H9 (cell line): ENCODE data around the gene ZNF618. TPM values are rescaled to one million over a fixed set of nuclear protein-coding genes. Genes with fewer than 3 reads are reported as not detected.

ENCODE experiments used
- DNase-seq: peaks from one replicate; pipeline ENCODE4 v3.0.0-alpha.2; 2017
- H2AFZ ChIP-seq: one replicate; pipeline ENCODE4 v1.6.1; 2013; ENCODE audit warnings: mild to moderate bottlenecking, low read length, control low read depth, moderate library complexity
- H2AK5ac ChIP-seq: 2 replicates; pipeline ENCODE4 v1.6.1; 2013; ENCODE audit warnings: low read length, control low read depth, mixed read lengths; ENCODE audit not compliant: insufficient read length
- H2BK120ac ChIP-seq: one replicate; pipeline ENCODE4 v1.6.1; 2013; ENCODE audit warnings: low read depth, mild to moderate bottlenecking, low read length, control low read depth, inconsistent platforms; ENCODE audit not compliant: poor library complexity, severe bottlenecking
- H2BK12ac ChIP-seq: 2 replicates; pipeline ENCODE4 v1.6.1; 2013; ENCODE audit warnings: low read length, control low read depth, mixed read lengths, low read depth; ENCODE audit not compliant: insufficient read length
- H2BK15ac ChIP-seq: 2 replicates; pipeline ENCODE4 v1.6.1; 2013; ENCODE audit warnings: low read depth, low read length, control low read depth
- H2BK20ac ChIP-seq: one replicate; pipeline ENCODE4 v1.6.1; 2013; ENCODE audit warnings: low read depth, mild to moderate bottlenecking, low read length, control low read depth, inconsistent platforms; ENCODE audit not compliant: poor library complexity, severe bottlenecking
- H2BK5ac ChIP-seq: 2 replicates; pipeline ENCODE4 v1.6.1; 2013; ENCODE audit warnings: low read length, control low read depth, mixed read lengths; ENCODE audit not compliant: insufficient read length
- H3K14ac ChIP-seq: 2 replicates; pipeline ENCODE4 v1.6.1; 2013; ENCODE audit warnings: low read length, control low read depth; ENCODE audit not compliant: insufficient read depth
- H3K18ac ChIP-seq: 2 replicates; pipeline ENCODE4 v1.6.1; 2013; ENCODE audit warnings: low read depth, mild to moderate bottlenecking, mixed read lengths, low read length, control low read depth; ENCODE audit not compliant: insufficient read length
- H3K23ac ChIP-seq: 2 replicates; pipeline ENCODE4 v1.6.1; 2013; ENCODE audit warnings: low read length, control low read depth, mixed read lengths, low read depth; ENCODE audit not compliant: insufficient read length
- H3K23me2 ChIP-seq: 2 replicates; pipeline ENCODE4 v1.6.1; 2013; ENCODE audit warnings: low read depth, mild to moderate bottlenecking, mixed read lengths, low read length, control low read depth; ENCODE audit not compliant: insufficient read length, poor library complexity, severe bottlenecking
- H3K27ac ChIP-seq: 2 replicates; pipeline ENCODE4 v1.5.1; 2013; ENCODE audit warnings: low read length, control low read depth, mixed read lengths, low read depth; ENCODE audit not compliant: insufficient read length
- H3K27me3 ChIP-seq: 2 replicates; pipeline ENCODE4 v1.6.1; 2013; ENCODE audit warnings: low read length, control low read depth, inconsistent platforms; ENCODE audit not compliant: insufficient read depth
- H3K4ac ChIP-seq: 2 replicates; pipeline ENCODE4 v1.6.1; 2013; ENCODE audit warnings: low read depth, mild to moderate bottlenecking, control low read depth, inconsistent platforms, low read length, moderate library complexity
- H3K4me1 ChIP-seq: 2 replicates; pipeline ENCODE4 v1.6.1; 2013; ENCODE audit warnings: low read length, control low read depth, inconsistent platforms; ENCODE audit not compliant: insufficient read depth
- H3K4me2 ChIP-seq: 2 replicates; pipeline ENCODE4 v1.6.1; 2013; ENCODE audit warnings: low read length, control low read depth, mixed read lengths; ENCODE audit not compliant: insufficient read length, insufficient read depth
- H3K56ac ChIP-seq: 2 replicates; pipeline ENCODE4 v1.6.1; 2013; ENCODE audit warnings: low read depth, mild to moderate bottlenecking, mixed read lengths, low read length, control low read depth; ENCODE audit not compliant: insufficient read length
- H3K79me1 ChIP-seq: 2 replicates; pipeline ENCODE4 v1.6.1; 2013; ENCODE audit warnings: low read depth, mild to moderate bottlenecking, moderate library complexity, low read length, control low read depth, inconsistent platforms; ENCODE audit not compliant: insufficient read depth, poor library complexity, severe bottlenecking
- H3K79me2 ChIP-seq: 2 replicates; pipeline ENCODE4 v1.6.1; 2013; ENCODE audit warnings: low read length, control low read depth, inconsistent platforms; ENCODE audit not compliant: insufficient read depth
- H3K9ac ChIP-seq: 2 replicates; pipeline ENCODE4 v1.6.1; 2013; ENCODE audit warnings: low read length, control low read depth, mixed read lengths; ENCODE audit not compliant: insufficient read length; ENCODE audit errors: extremely low read depth
- H3K9me3 ChIP-seq: one replicate; pipeline ENCODE4 v1.6.1; 2013; ENCODE audit warnings: low read depth, low read length, inconsistent platforms; ENCODE audit not compliant: control insufficient read depth
- H3T11ph ChIP-seq: one replicate; pipeline ENCODE4 v1.6.1; 2013; ENCODE audit warnings: mild to moderate bottlenecking, low read length, control low read depth, inconsistent platforms
- H4K20me1 ChIP-seq: one replicate; pipeline ENCODE4 v1.6.1; 2013; ENCODE audit not compliant: control insufficient read depth, insufficient read length, insufficient read depth
- H4K5ac ChIP-seq: 2 replicates; pipeline ENCODE4 v1.6.1; 2013; ENCODE audit warnings: low read depth, mild to moderate bottlenecking, mixed read lengths, low read length, control low read depth; ENCODE audit not compliant: insufficient read length
- H4K8ac ChIP-seq: replicated peaks from 2 replicates; pipeline ENCODE4 v1.6.1; 2013; ENCODE audit warnings: low read length, control low read depth, mixed read lengths, low read depth; ENCODE audit not compliant: insufficient read length
- H4K91ac ChIP-seq: 2 replicates; pipeline ENCODE4 v1.6.1; 2013; ENCODE audit warnings: low read depth, mild to moderate bottlenecking, moderate library complexity, mixed read lengths, low read length, control low read depth; ENCODE audit not compliant: insufficient read length
- H3K27ac Mint-ChIP-seq, 3 experiments: 2 replicates in 2 of 3; 3 replicates in 1 of 3; pipeline ENCODE4 v1.8.0; 2020 to 2021; ENCODE audit warnings: mixed read lengths in 3 of 3, mild to moderate bottlenecking in 1 of 3, moderate library complexity in 1 of 3
- H3K27me3 Mint-ChIP-seq: 2 replicates; pipeline ENCODE4 v1.8.0; 2021; ENCODE audit warnings: low read depth, mild to moderate bottlenecking, moderate library complexity, mixed read lengths
- H3K36me3 Mint-ChIP-seq, 3 experiments: 2 replicates in 2 of 3; 3 replicates in 1 of 3; pipeline ENCODE4 v1.8.0; 2020 to 2021; ENCODE audit warnings: low read depth in 3 of 3, mixed read lengths in 3 of 3; ENCODE audit not compliant: insufficient read depth in 1 of 3
- H3K4me1 Mint-ChIP-seq, 2 experiments: 2 replicates each; pipeline ENCODE4 v1.8.0; 2020; ENCODE audit warnings: mixed read lengths in 2 of 2
- H3K4me3 Mint-ChIP-seq, 2 experiments: 2 replicates in 1 of 2; 3 replicates in 1 of 2; pipeline ENCODE4 v1.8.0; 2020 to 2021; ENCODE audit warnings: mild to moderate bottlenecking in 2 of 2, mixed read lengths in 2 of 2, moderate library complexity in 1 of 2
- H3K9me3 Mint-ChIP-seq, 2 experiments: 2 replicates in 1 of 2; 3 replicates in 1 of 2; pipeline ENCODE4 v1.8.0; 2020; ENCODE audit warnings: mild to moderate bottlenecking in 2 of 2, mixed read lengths in 2 of 2, moderate library complexity in 1 of 2
- WGBS: extraction: QIAGEN DNeasy Blood & Tissue Kit; methylation state at CpG from one replicate; pipeline ENCODE4 v1.1.7; 2013; ENCODE audit warnings: missing lambda C conversion rate, low lambda C conversion rate, mixed read lengths; ENCODE audit not compliant: insufficient read length; ENCODE audit errors: extremely low coverage; 5-methylcytosine and 5-hydroxymethylcytosine counted together
- total RNA-seq: library from RNA; stranded (reverse); gene quantifications from 2 replicates; pipeline ENCODE4 v1.2.1, GENCODE V29; 2021
- TF ChIP-seq, protein P1 (sequence below): fragments of 200-600 bp; sonication (generic); conservative IDR thresholded peaks from 3 replicates; pipeline ENCODE4 v1.8.0; 2021; ENCODE audit warnings: antibody characterized with exemption, mild to moderate bottlenecking

ZNF618 gene
- total RNA-seq, 1 experiment from 2014 or later, result 13.6 TPM

DNA sequence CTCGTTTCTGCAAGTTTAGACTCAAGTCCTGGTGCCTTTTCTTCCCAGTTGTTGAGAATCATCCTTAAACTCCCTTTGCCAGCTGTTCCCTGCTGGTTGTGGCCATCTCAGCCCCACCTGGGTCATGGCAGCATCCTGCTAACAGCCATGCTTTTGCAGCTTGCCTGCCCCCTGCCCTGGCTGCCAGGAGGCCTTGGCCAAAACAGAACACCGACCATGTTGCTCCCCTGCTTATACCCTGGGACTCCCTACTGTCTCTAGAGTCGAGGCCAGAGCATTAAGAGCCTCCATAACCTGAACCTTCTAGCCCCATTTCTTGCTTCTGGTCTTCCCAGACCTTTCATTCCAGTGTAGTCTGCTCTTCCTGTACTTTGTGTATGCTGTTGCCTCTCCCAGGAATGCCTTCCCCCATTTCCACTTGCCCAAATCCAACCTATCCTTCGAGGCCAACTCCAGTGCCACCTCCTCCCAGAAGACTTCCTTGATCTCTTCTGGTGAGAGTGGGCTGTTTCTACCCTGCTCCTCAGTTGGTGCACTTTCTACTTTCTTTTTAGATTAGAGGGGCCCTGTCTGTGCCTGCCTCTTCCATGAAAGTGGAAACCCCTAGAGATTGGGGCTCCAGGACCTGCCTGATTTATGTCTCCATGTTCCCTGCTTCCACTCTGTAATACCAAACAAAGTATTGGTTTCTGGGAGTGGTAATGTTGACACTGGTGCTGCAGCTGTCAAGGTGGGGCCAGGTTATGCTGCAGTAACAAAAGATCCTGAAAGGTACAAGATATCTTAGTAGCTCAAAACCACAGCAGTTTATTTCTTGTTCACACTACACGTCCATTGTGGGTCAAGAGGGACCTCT lies 113.8 kb downstream of the ZNF618 start:
- Histone ChIP-seq H3K23ac (no peak overlapping the region), H2BK15ac (no peak overlapping the region), H3K18ac (no peak overlapping the region), H3K4me1 (no peaks in the 10 kb centered on the region), H3K79me2 (no peaks in the 10 kb centered on the region), H2AK5ac (no peak overlapping the region), H2AFZ (no peak overlapping the region), H2BK120ac (no peak overlapping the region), H3K4ac (no peak overlapping the region), H4K20me1 (no peaks in the 10 kb centered on the region), H4K91ac (no peak overlapping the region), H2BK12ac (no peak overlapping the region), H3K9me3 (no peaks in the 10 kb centered on the region), H4K5ac (no peak overlapping the region), H3K27ac (no peak overlapping the region), H3K23me2 (no peaks in the 10 kb centered on the region), H3K56ac (no peak overlapping the region), H3K79me1 (no peaks in the 10 kb centered on the region), H4K8ac (no peak overlapping the region), H3K9ac (no peak overlapping the region), H2BK5ac (no peak overlapping the region), H3T11ph (no peak overlapping the region), H3K4me2 (no peak overlapping the region), H2BK20ac (no peak overlapping the region), H3K27me3 (no peaks in the 10 kb centered on the region), H3K14ac (no peak overlapping the region)
- Mint-ChIP-seq H3K27ac (no peak overlapping the region; a peak in 2 of 7 replicates), H3K4me1 (peaks cover 0 to 3% of the 10 kb centered on the region in 2 experiments; a peak in 1 of 4 replicates), H3K27me3 (no peaks in the 10 kb centered on the region), H3K4me3 (no peak overlapping the region), H3K36me3 (peaks cover 4 to 22% (median 21%) of the 10 kb centered on the region in 3 experiments; a peak in 6 of 7 replicates), H3K9me3 (no peaks in the 10 kb centered on the region)
- TF ChIP-seq, protein P1, sequence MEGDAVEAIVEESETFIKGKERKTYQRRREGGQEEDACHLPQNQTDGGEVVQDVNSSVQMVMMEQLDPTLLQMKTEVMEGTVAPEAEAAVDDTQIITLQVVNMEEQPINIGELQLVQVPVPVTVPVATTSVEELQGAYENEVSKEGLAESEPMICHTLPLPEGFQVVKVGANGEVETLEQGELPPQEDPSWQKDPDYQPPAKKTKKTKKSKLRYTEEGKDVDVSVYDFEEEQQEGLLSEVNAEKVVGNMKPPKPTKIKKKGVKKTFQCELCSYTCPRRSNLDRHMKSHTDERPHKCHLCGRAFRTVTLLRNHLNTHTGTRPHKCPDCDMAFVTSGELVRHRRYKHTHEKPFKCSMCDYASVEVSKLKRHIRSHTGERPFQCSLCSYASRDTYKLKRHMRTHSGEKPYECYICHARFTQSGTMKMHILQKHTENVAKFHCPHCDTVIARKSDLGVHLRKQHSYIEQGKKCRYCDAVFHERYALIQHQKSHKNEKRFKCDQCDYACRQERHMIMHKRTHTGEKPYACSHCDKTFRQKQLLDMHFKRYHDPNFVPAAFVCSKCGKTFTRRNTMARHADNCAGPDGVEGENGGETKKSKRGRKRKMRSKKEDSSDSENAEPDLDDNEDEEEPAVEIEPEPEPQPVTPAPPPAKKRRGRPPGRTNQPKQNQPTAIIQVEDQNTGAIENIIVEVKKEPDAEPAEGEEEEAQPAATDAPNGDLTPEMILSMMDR, result no peak
- WGBS, result no CpG with 5 or more reads among the region's 5 CpGs
- DNase-seq, result no peak
